ENCODE results near the gene FYN. TPM values are rescaled to one million over a fixed set of nuclear protein-coding genes. Genes with fewer than 3 reads are reported as not detected.

FYN gene
- total and polyA plus RNA-seq, 2 of the 13 experiments (the other 11 are each of a cell fraction or from before 2014, with no cell fraction given) = 15.5 to 24.6 TPM

- peaks cover 0 to 1% of the 10 kb centered on the region in 2 experiments; a peak in 3 of 5 replicates for H3K36me3 ChIP-seq (replicated peaks in 1 of 2; ENCODE audit: control insufficient read depth in 1 of 2, insufficient read depth in 2 of 2, low read length in 2 of 2)
- H3K27me3 ChIP-seq (ENCODE audit: control insufficient read depth in 1 of 2, insufficient read depth in 2 of 2, low read length in 2 of 2) = no peaks in the 10 kb centered on the region
- no peaks in the 10 kb centered on the region for H3K9me3 ChIP-seq (ENCODE audit: low read length)
- POLR2A ChIA-PET = interaction anchor here (0.7 to 1.1 kb wide), 3 partner anchors 10 to 195 kb away, joined by 3 read pairs; partner anchors contain the start of gene REV3L
- FAIRE-seq (peak; percentile 59), DNase-seq (ENCODE audit: low spot score) (peak; percentile 61), ATAC-seq (peak; percentile 84)
- no peaks in the 10 kb centered on the region for H3K79me2 ChIP-seq (ENCODE audit: insufficient read depth, low read length)
- H3K27ac ChIP-seq (ENCODE audit: extremely low read length, insufficient read depth, low read length) = peak overlapping the region; percentile 51
- peak overlapping the region; percentile 63 for H3K4me2 ChIP-seq (ENCODE audit: low read depth, low read length)
- H3K4me1 ChIP-seq (ENCODE audit: insufficient read depth, low read length) = peaks cover 66% of the 10 kb centered on the region
- peak overlapping the region; percentile 7 for H2AFZ ChIP-seq (ENCODE audit: low read length)
- BruUV-seq (replicated peaks) = no TSS peak
- H3K9ac ChIP-seq (ENCODE audit: insufficient read depth, low read depth, low read length) = no peak overlapping the region
- CTCF ChIA-PET (ENCODE audit: low intra/inter-chr PET ratio, low total read pairs) = no interaction called here
- peak overlapping the region; percentile 12 to 43 (median 31); a peak in 4 of 6 replicates for H3K4me3 ChIP-seq (replicated peaks in 1 of 3; ENCODE audit: insufficient read depth in 1 of 3, low read depth in 2 of 3, low read length in 3 of 3)
- in situ Hi-C loops (cut with HindIII; ENCODE audit: extremely low pct_ligation_motif_present, low pct_unique_long_range_greater_than_20kb) = no loop called here
- 3% methylated on average over 3 of the region's 3 CpGs for WGBS (ENCODE audit: low lambda C conversion rate)
- no peaks in the 10 kb centered on the region for H4K20me1 ChIP-seq (ENCODE audit: insufficient read depth, low read length)
- intact Hi-C loops (cut with micrococcal nuclease; ENCODE audit: unreplicated experiment) = loop anchor here (5.0 kb wide), 1 partner anchor 65 kb away; no protein-coding TSS in a partner anchor
- TF ChIP-seq ARHGAP35 (CRISPR knock-in tag; IDR thresholded peaks at IDR 0.05; ENCODE audit: borderline replicate concordance) (no peak), ZNF614 (CRISPR knock-in tag; IDR thresholded peaks at IDR 0.05; ENCODE audit: borderline replicate concordance) (peak; percentile 74; the same call in 1 of the 2 replicates), ZNF674 (CRISPR knock-in tag; IDR thresholded peaks at IDR 0.05; ENCODE audit: low read depth) (no peak), POLR2A (IDR thresholded peaks at IDR 0.05; ENCODE audit: insufficient read depth in 1 of 2, low read depth in 2 of 2, low read length in 2 of 2) (peak in 1 of 2 experiments; percentile 55; a peak in 1 of 4 replicates), THYN1 (CRISPR knock-in tag; IDR thresholded peaks at IDR 0.05; ENCODE audit: borderline replicate concordance, low read depth) (no peak), MBD4 (IDR thresholded peaks at IDR 0.05; ENCODE audit: borderline replicate concordance, low read length) (0 out of 2 replicates have a peak, but pooled peaks have one; percentile 37), ZBTB33 (CRISPR knock-in tag; IDR thresholded peaks at IDR 0.05) (no peak), CREB3 (CRISPR knock-in tag; IDR thresholded peaks at IDR 0.05) (no peak), DNMT1 (CRISPR knock-in tag; IDR thresholded peaks at IDR 0.05) (no peak), KMT2A (CRISPR knock-in tag; IDR thresholded peaks at IDR 0.05) (no peak), CBX2 (IDR thresholded peaks at IDR 0.05; ENCODE audit: low read depth, low read length) (no peak), CBX2 (CRISPR knock-in tag; IDR thresholded peaks at IDR 0.05; ENCODE audit: low read depth) (no peak), NFKB2 (CRISPR knock-in tag; IDR thresholded peaks at IDR 0.05; ENCODE audit: borderline replicate concordance) (no peak), ZBTB20 (CRISPR knock-in tag; IDR thresholded peaks at IDR 0.05; ENCODE audit: borderline replicate concordance, low read depth) (no peak), ZNF124 (CRISPR knock-in tag; IDR thresholded peaks at IDR 0.05) (peak; percentile 65; the same call in 1 of the 2 replicates), ZSCAN25 (CRISPR knock-in tag; IDR thresholded peaks at IDR 0.05) (no peak), PCBP1 (IDR thresholded peaks at IDR 0.05; ENCODE audit: borderline replicate concordance, low read depth, low read length) (no peak), ZNF891 (CRISPR knock-in tag; IDR thresholded peaks at IDR 0.05) (no peak), ZNF292 (CRISPR knock-in tag; IDR thresholded peaks at IDR 0.05; ENCODE audit: borderline replicate concordance, low read depth) (peak; percentile 23; the same call in 1 of the 2 replicates), ZNF782 (CRISPR knock-in tag; IDR thresholded peaks at IDR 0.05; ENCODE audit: borderline replicate concordance) (no peak), ZNF839 (CRISPR knock-in tag; IDR thresholded peaks at IDR 0.05; ENCODE audit: borderline replicate concordance) (no peak), CERS6 (CRISPR knock-in tag; IDR thresholded peaks at IDR 0.05) (no peak)
Measured at GRCh38 chr6:111677249-111677990, 195.8 kb downstream of the FYN start.

Measured in HepG2 (cell line).